ENCODE measurements around the gene TBXT. TPM values are rescaled to one million over a fixed set of nuclear protein-coding genes. Genes with fewer than 3 reads are reported as not detected.

The TBXT gene
- total and polyA plus RNA-seq, 3 donors from 2014 or later: 0.24 to 1.2 (median 0.26) TPM

GRCh38 chr6:166201878-166202277, 34.2 kb upstream of the TBXT start:
- Histone ChIP-seq H3K4me3 (no peak overlapping the region), H3K9me3 (no peaks in the 10 kb centered on the region), H3K27ac (no peak overlapping the region), H3K27me3 (no peaks in the 10 kb centered on the region), H3K36me3 (ENCODE audit: low read depth, missing control alignments) (no peaks in the 10 kb centered on the region), H3K4me1 (no peaks in the 10 kb centered on the region)
- TF ChIP-seq CTCF (IDR thresholded peaks at IDR 0.05) (no peak), POLR2A (IDR thresholded peaks at IDR 0.05) (no peak)
- 66 to 69% methylated on average over 2 of the region's 2 CpGs for WGBS, 2 donors
- DNase-seq: no peak
- intact Hi-C loops (cut with DNase I; ENCODE audit: low total_unique reads): no loop called here

GRCh38 chr6:166197361-166197760, 29.7 kb upstream of the TBXT start:
- intact Hi-C loops (cut with DNase I; ENCODE audit: low total_unique reads): no loop called here
- Histone ChIP-seq H3K4me3 (no peak overlapping the region), H3K4me1 (no peaks in the 10 kb centered on the region), H3K36me3 (ENCODE audit: low read depth, missing control alignments) (no peaks in the 10 kb centered on the region), H3K9me3 (no peaks in the 10 kb centered on the region), H3K27ac (no peak overlapping the region), H3K27me3 (no peaks in the 10 kb centered on the region)
- DNase-seq: no peak
- TF ChIP-seq POLR2A (IDR thresholded peaks at IDR 0.05) (no peak), CTCF (IDR thresholded peaks at IDR 0.05) (no peak)
- WGBS, 2 donors: 44 to 48% methylated on average over 5 of the region's 5 CpGs

- 65 to 71% methylated on average over 6 to 10 of the region's 10 CpGs for WGBS, 2 donors
- DNase-seq: no peak
- H3K4me3 ChIP-seq: no peak overlapping the region
- TF ChIP-seq POLR2A (IDR thresholded peaks at IDR 0.05) (no peak), CTCF (IDR thresholded peaks at IDR 0.05) (no peak)
- H3K27ac ChIP-seq: no peak overlapping the region
- H3K27me3 ChIP-seq: no peaks in the 10 kb centered on the region
- H3K9me3 ChIP-seq: no peaks in the 10 kb centered on the region
- no peaks in the 10 kb centered on the region for H3K4me1 ChIP-seq
- no peaks in the 10 kb centered on the region for H3K36me3 ChIP-seq (ENCODE audit: low read depth, missing control alignments)
- intact Hi-C loops (cut with DNase I; ENCODE audit: low total_unique reads): no loop called here
These were observed 28.2 kb upstream of the TBXT start for GRCh38 chr6:166195860-166196238.

GRCh38 chr6:166194914-166195859, 27.5 kb upstream of the TBXT start:
- DNase-seq: no peak
- WGBS, 2 donors: 40 to 56% methylated on average over 13 of the region's 13 CpGs
- TF ChIP-seq POLR2A (IDR thresholded peaks at IDR 0.05): no peak
- no peak for TF ChIP-seq CTCF (IDR thresholded peaks at IDR 0.05)
- no peak overlapping the region for H3K4me3 ChIP-seq
- H3K27me3 ChIP-seq: no peaks in the 10 kb centered on the region
- no peaks in the 10 kb centered on the region for H3K4me1 ChIP-seq
- H3K36me3 ChIP-seq (ENCODE audit: low read depth, missing control alignments): no peaks in the 10 kb centered on the region
- no peaks in the 10 kb centered on the region for H3K9me3 ChIP-seq
- H3K27ac ChIP-seq: no peak overlapping the region
- intact Hi-C loops (cut with DNase I; ENCODE audit: low total_unique reads): no loop called here

- TF ChIP-seq POLR2A (IDR thresholded peaks at IDR 0.05) (no peak), CTCF (IDR thresholded peaks at IDR 0.05) (no peak)
- no peaks in the 10 kb centered on the region for H3K36me3 ChIP-seq (ENCODE audit: low read depth, missing control alignments)
- no peaks in the 10 kb centered on the region for H3K9me3 ChIP-seq
- DNase-seq: no peak
- intact Hi-C loops (cut with DNase I; ENCODE audit: low total_unique reads): no loop called here
- H3K27ac ChIP-seq: no peak overlapping the region
- no peak overlapping the region for H3K4me3 ChIP-seq
- H3K27me3 ChIP-seq: no peaks in the 10 kb centered on the region
- WGBS, 2 donors: 86 to 89% methylated on average over 5 of the region's 5 CpGs
- no peaks in the 10 kb centered on the region for H3K4me1 ChIP-seq
These were observed 24.9 kb upstream of the TBXT start for GRCh38 chr6:166192557-166192956.

Data from testis (tissue), 3 donors.